Kidney epithelial cell (primary cell): ENCODE results near the gene SORL1. TPM values are rescaled to one million over a fixed set of nuclear protein-coding genes. Genes with fewer than 3 reads are reported as not detected.

Experiments
- DNase-seq: peaks from one replicate; pipeline ENCODE4 v3.0.0-alpha.2; 2010; ENCODE audit warnings: low read depth
- H3K27me3 ChIP-seq: 2 replicates; pipeline ENCODE4 v1.6.0; 2011; ENCODE audit warnings: low read length; ENCODE audit not compliant: control insufficient read depth, insufficient read depth
- H3K36me3 ChIP-seq: 2 replicates; pipeline ENCODE4 v1.5.1; 2011; ENCODE audit warnings: low read length; ENCODE audit not compliant: control insufficient read depth, insufficient read depth
- H3K4me3 ChIP-seq: 2 replicates; pipeline ENCODE4 v1.5.1; 2011; ENCODE audit warnings: low read depth, mild to moderate bottlenecking, control low read depth, low read length
- CTCF ChIP-seq: IDR thresholded peaks from 2 replicates; pipeline ENCODE4 v1.5.1; 2011; ENCODE audit warnings: mild to moderate bottlenecking, moderate library complexity, low read length, control low read depth, inconsistent platforms; ENCODE audit not compliant: insufficient read depth, poor library complexity, severe bottlenecking
- total RNA-seq: library from RNA; depleted of rRNA; stranded (reverse); fragments of >200 nt; gene quantifications from 2 replicates; pipeline ENCODE4 v1.2.3, GENCODE V29; 2015

The SORL1 gene
- total RNA-seq, 1 donor from 2014 or later = 4.1 TPM

GRCh38 chr11:121412711-121413415, 39.3 kb upstream of the SORL1 start:
- DNase-seq = no peak
- TF ChIP-seq CTCF = no peak
- no peak overlapping the region for H3K4me3 ChIP-seq

GRCh38 chr11:121414141-121414913, 37.8 kb upstream of the SORL1 start:
- DNase-seq = no peak
- TF ChIP-seq CTCF = no peak
- H3K27me3 ChIP-seq = no peaks in the 10 kb centered on the region
- no peak overlapping the region for H3K4me3 ChIP-seq
- no peaks in the 10 kb centered on the region for H3K36me3 ChIP-seq

More at GRCh38 chr11:121412711-121413415, 39.3 kb upstream of the SORL1 start:
- H3K36me3 ChIP-seq = no peaks in the 10 kb centered on the region
- no peaks in the 10 kb centered on the region for H3K27me3 ChIP-seq

DNA sequence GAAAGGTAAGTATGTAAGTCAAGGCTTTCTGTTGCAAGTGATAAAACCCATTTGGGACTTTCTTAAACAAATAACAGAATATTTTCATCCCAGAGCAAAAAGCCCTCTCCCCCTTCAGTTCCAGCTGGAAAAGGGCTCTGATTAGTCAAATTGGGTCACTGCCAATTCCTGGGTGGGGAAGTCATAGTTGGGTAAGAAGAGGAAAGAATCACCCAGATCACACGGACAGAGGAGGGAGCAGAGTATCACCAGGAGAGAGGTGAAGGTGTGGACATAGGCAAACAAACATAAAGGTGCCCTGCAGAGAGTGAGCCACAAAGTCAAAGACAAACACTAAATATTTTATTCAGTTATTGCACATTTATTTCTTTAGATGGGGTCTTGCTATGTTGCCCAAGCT, 36.3 kb upstream of the SORL1 start:
- no peak for DNase-seq
- no peak overlapping the region for H3K4me3 ChIP-seq
- TF ChIP-seq CTCF = no peak
- H3K36me3 ChIP-seq = no peaks in the 10 kb centered on the region
- H3K27me3 ChIP-seq = no peaks in the 10 kb centered on the region

- TF ChIP-seq CTCF = no peak
- peak; percentile 57 for DNase-seq
- H3K36me3 ChIP-seq = no peaks in the 10 kb centered on the region
- no peak overlapping the region for H3K4me3 ChIP-seq
- H3K27me3 ChIP-seq = no peaks in the 10 kb centered on the region
Measured at GRCh38 chr11:121417055-121417551, 35.0 kb upstream of the SORL1 start.

- Histone ChIP-seq H3K27me3 (no peaks in the 10 kb centered on the region), H3K36me3 (no peaks in the 10 kb centered on the region), H3K4me3 (no peak overlapping the region)
- no peak for DNase-seq
- no peak for TF ChIP-seq CTCF
Measured at GRCh38 chr11:121417607-121418006, 34.5 kb upstream of the SORL1 start.
